SK-MEL-5 (cell line): ENCODE measurements around the gene SMPD2. TPM values are rescaled to one million over a fixed set of nuclear protein-coding genes. Genes with fewer than 3 reads are reported as not detected.
A peak's percentile ranks its signal among the peaks of the same experiment; 100 is the strongest.

ENCODE experiments used
- DNase-seq: peaks from one replicate; pipeline ENCODE4 v3.0.0-alpha.2; 2016; ENCODE audit warnings: low read depth, low spot score
- in situ Hi-C: cut with HindIII; loops from 2 replicates; pipeline ENCODE4 v1.10.0; 2016; ENCODE audit warnings: low sequenced_read_pairs, high pct_unique_total_duplicates, low pct_unique_long_range_greater_than_20kb
- total RNA-seq: library from RNA; depleted of rRNA; stranded (reverse); fragments of >200 nt; shearing (Covaris generic); gene quantifications from 2 replicates; pipeline ENCODE4 v1.2.3, GENCODE V29; 2014

Gene SMPD2
- total RNA-seq, 1 experiment from 2014 or later = 32.7 TPM

GRCh38 chr6:109475625-109476024 is 35.1 kb downstream of the SMPD2 start:
- in situ Hi-C loops = no loop called here
- no peak for DNase-seq

GRCh38 chr6:109477184-109477583 is 36.7 kb downstream of the SMPD2 start:
- DNase-seq = no peak
- in situ Hi-C loops = no loop called here

- in situ Hi-C loops = no loop called here
- DNase-seq = no peak
Measured at GRCh38 chr6:109477725-109478124, 37.2 kb downstream of the SMPD2 start.

- DNase-seq = no peak
- in situ Hi-C loops = no loop called here
Measured at GRCh38 chr6:109478222-109478805, 37.8 kb downstream of the SMPD2 start.

GRCh38 chr6:109478841-109479624 is 38.5 kb downstream of the SMPD2 start:
- DNase-seq = peak; percentile 10
- in situ Hi-C loops = no loop called here

- no peak for DNase-seq
- in situ Hi-C loops = no loop called here
Measured at GRCh38 chr6:109480993-109481480, 40.5 kb downstream of the SMPD2 start.

GRCh38 chr6:109482905-109483734 is 42.6 kb downstream of the SMPD2 start, which contains the start of gene ZBTB24:
Gene ZBTB24, minus strand, starts transcription at chr6:109483219. Its CDS starts 1,193 bp downstream, at chr6:109482026.
- in situ Hi-C loops = no loop called here
- DNase-seq = peak; percentile 87

GRCh38 chr6:109483735-109484057 is 43.2 kb downstream of the SMPD2 start:
- in situ Hi-C loops = no loop called here
- DNase-seq = no peak

GRCh38 chr6:109484122-109484521 is 43.6 kb downstream of the SMPD2 start:
- no peak for DNase-seq
- in situ Hi-C loops = no loop called here

GRCh38 chr6:109485266-109485935 is 44.9 kb downstream of the SMPD2 start:
- no peak for DNase-seq
- in situ Hi-C loops = no loop called here

GRCh38 chr6:109486068-109486467 is 45.5 kb downstream of the SMPD2 start:
- no peak for DNase-seq
- in situ Hi-C loops = no loop called here

GRCh38 chr6:109488001-109488400 is 47.5 kb downstream of the SMPD2 start:
- in situ Hi-C loops = no loop called here
- DNase-seq = peak; percentile 6

- no peak for DNase-seq
- in situ Hi-C loops = no loop called here
Measured at GRCh38 chr6:109490713-109491112, 50.2 kb downstream of the SMPD2 start.

- in situ Hi-C loops = no loop called here
- no peak for DNase-seq
Measured at GRCh38 chr6:109491207-109491938, 50.8 kb downstream of the SMPD2 start.
